Amygdala (tissue), 56 donors: Measurements from ENCODE around the gene PLA2G4F.

Experiments
- DNase-seq, 56 donors: peaks; one replicate each; lab custom pipeline; 2025; lab: John Stamatoyannopoulos, UW

PLA2G4F gene

DNA sequence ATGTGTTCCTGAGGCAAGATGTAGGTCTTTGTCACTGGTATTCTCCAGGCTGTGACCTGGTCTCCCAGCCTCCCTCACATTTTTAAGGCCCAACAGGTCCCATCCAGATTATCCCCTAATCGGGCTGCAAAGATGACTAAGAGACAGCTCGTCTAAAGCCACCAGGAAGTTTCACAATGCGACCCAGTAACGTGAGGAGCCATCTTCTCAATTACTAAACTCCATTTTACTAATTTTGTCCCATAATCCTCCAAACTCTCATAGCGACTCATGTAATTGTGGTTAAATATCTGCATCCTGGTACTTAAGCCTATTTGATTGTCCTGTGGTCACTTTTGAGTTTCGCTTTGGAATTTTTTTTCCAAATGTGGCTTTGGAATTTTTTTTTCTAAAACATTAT lies 8.7 kb upstream of the PLA2G4F start:
- DNase-seq = no peak

DNA sequence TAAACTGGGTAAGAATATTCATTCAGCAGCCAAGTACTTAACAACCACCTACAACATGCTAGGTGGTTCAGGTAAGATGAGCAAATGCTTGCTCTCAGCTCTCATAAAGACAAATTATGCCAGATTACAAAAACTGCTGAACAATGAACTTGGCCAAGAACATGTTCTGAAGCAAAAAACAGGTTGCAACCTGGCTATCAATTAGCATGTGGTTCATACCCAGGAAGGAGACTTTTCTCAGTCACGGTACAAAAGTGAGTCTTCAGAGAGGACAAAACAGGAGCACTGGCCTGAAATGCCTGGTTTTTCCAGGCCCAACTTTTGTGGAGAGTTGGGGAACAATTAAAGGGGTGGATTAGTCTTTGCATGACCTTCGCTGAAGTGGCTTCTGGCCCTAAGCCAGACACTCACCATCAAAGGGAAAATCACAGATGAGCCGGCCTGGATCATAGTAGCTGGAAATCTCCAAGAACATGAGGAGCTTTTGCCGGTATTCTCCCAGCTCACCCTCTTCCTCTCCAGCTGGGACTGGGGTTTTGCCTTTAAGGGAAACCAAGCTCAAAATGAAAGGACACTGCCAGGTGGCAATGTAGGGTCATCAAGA lies 7.6 kb upstream of the PLA2G4F start:
- DNase-seq = no peak

DNA sequence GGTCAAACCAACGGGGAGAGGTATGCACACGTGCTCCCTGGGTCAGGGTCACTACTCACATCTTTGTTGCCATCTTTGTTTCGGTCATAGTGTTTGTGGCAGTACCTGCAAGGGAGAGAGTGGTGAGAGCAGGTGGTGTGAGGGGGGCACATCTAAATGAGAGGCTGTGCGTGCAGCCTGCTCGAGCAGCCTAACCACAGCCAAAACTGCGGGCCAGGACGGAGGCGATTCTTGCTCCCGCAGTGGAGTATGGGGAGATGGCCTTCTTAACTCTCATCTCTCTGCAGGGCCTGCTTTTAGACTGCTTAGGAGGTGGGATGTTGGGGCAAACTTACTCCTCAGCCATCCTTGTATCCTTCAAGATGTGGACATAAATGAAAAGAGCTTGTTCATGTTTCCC lies 6.9 kb upstream of the PLA2G4F start:
- DNase-seq = no peak

DNA sequence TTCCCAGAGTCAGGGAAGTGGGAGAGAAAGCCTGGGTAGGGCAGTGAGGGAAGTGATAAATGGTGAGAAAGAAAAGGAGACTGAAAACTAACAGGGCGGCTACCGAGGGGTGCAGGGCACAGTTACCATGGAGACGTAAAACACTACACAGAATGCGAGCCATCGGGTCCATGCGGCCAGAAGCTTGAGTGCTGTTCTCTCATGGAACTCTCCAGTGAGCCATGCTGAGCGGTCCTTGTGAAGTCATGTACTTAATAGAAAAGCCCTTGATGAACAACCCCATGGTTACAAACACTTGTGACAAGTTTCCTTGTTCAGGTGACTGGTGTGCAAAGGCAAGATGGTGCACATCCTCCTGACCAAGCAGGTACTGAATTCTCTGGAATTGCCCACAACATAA lies 3.7 kb upstream of the PLA2G4F start:
- DNase-seq = no peak

DNA sequence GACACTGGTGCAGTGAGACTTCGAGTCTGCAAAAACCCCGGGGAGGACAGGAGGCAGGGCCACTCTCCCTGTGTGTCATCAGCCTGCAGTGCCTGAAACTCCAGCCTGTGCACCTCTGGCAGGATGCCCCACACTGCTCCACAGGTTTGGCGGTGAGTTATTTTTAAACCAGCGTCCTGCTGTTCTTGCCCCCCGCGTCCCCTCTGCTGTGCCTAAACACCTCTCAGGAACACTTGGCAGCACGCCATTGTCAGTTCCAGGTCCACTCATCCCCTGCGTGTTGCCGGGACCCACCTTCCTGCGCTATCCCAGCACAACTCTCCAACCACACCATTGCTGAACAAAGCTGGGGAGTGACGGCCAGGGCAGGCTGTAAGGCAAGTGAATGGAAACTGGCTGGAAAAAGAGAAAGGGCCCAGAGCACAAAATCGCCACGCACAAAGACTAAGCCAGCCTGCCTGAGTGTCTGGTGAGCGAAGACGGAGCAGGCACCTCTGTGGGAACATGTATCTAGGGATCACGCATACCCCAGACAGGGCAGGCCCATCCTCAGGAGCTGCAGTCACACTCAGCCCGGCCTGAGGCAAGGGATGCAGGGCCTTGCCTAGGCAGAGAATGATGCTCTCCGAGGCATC lies 3.1 kb upstream of the PLA2G4F start:
- DNase-seq = no peak

DNA sequence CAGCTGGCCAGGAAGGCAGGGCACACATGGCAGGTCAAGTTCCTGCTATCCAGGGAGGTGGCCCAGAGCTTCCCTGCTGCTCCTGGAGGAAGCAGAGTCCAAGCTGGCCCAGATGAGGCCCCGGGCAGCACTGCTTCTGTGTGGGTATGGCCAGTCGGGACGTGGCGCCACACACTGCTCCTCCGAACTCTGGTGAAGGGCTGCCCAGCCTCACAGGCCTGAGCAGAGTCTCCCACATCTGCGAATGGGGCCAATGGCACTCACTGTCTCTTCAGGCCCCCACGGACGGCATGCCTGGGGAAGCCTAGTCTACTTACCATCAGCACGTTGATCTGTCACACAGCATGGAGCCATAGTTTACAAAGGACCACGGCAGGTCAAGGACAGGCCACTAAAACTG lies 2.5 kb upstream of the PLA2G4F start:
- DNase-seq = no peak

DNA sequence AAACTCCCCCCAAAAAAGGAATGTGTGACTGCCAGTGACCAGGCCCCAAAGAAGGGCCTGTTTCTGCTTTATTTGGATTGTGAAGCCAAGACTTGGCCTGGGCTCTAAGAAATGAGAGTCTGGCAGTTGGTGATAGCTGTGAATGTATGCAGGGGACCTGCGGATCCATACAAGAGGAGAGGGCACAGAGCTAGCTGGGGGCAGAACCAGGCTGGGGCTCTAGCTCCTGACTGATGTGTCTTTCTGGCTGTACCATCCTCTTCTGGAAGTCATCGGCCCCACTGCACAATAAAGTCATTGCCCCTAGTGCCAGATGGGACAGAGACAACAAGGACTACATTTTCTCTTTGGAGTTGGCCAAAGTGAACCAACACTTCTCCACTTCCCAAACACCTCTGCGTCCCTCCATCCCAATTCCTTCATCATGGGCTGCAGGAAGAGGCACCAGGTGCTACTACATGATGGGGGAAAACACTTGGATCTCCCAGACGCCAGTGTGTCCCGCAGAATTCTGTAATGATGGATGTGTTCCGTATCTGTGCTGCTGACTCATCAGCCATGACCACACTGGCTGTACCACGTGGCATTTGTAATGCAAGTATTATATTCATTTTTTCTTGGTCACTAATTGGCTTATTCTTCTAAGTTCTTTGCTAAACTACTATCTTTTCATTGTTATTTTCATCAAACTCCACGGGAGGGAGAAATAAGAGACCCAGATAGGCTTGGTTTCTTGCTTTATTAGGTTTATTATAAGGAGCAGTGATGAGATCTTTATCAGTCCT lies 1.7 kb upstream of the PLA2G4F start:
- peak in 3 of 56 donors; percentile 11 to 37 (median 22) for DNase-seq

DNA sequence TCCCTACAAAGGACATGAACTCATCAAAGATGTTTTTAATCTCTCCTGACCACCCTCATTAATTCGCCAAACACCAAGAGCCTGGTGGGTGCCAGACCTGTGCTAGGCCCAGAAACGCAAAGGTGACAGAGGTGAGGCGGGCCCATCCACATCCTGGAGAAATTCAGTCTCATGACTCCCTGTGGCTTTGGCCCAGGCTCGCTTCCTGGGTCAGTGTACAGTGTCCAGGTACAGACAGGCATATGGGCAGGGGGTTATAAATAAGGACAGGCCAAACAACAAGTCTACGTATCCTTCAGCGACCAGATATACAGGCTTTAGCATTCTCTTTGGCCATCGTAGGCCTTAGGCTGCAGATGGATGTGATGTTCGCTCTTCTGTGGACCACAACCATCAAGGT lies 945 bp upstream of the PLA2G4F start:
- DNase-seq = no peak

DNA sequence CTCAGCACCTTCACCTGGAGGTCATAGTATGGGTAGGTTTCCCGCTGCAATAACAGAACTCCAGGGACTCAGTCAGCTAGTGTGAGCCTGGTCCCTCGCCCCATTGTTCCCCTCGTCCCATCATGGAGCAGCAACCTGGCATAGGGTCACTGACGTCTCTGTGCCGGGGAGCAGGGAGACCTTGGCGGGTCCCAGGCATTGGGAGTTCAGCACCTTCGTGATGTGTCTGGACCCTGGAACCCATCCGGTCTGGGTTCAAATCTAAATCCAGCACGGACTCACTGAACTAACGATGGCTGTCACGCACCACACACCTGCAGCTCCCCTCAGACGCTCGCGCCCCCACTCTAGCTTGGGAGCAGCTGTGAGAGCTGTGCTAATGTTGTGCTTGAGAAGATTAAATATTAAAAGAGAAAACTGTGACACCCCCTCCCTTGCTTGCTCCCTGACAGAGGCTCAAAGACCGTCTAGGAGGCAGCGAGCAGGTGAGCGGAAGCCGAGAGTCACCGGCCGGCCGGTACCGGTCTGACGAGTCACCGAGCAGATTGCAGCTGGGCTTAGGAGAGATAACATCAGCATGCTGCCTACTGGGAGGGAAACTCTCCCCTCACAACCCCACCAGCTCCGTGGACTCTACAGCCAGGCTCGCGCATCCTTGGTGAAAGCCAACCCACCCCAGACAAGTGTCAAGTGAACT lies 742 bp downstream of the PLA2G4F start:
- DNase-seq = no peak

DNA sequence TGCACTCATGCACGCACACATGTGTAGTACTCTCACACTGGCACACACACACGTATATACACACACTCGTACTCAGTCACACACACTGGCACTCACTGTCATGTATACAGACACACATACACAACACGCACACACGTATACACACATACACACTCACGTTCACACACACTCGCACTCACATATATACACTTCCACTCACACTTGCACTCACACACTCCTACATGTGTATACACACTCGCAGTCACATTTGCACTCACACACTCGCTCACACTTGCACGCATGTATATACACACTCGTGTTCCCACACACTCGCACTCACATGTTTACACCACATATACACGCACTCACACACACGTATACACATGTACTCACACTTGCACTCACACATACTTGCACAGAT lies 1.5 kb downstream of the PLA2G4F start:
- DNase-seq = no peak

DNA sequence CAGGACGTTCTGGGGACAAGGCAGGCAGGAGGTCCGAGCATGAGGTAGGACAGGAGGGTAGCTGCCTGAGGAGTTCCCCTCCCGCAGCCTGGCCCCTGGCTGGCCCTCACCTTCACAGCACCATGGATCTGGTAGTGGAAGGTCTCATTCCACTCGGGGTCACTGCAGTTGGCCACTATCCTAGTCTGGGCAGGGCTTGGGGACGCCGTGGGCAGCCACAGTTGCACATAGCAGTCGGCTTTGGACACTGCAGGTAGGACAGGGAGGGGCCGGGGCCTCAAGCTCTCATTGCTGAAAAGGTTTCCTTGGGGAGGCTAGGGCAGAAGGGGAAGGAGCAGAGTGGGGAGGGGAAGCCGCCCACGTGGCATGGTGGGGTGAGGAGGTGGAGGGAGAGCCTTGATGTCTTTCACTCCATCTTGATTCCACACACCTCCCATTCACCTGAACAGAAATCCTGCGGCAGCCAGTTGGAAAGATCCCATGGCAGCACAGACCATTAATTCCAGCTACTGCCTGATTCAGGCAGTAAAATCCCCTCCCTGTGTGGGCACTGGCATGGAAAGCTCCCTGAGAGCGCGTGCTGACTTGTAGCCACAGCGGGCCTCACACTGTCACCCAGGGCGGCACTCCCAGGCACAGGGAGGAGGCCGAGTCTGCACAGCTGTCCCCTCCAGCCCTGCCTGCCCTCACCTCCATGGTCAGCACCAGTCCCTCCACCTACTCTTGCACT lies 2.1 kb downstream of the PLA2G4F start:
- no peak for DNase-seq

DNA sequence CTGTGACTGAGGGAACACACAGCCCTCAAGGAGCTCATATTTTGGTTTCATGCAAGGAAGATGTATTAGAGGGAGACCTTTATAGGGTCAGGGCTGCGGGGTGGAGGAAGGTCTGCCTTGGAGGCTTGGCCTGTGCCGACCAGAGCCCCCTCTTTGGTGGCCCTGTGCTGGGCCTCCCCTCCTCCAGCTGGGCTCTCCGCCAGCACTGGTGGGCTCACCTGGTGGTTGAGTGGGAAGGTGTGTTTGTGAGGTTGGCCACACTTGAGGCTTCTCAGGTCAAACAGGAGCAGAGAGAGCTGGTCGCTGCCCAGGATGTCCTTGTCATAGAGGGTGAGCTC lies 2.6 kb downstream of the PLA2G4F start:
- DNase-seq = no peak

DNA sequence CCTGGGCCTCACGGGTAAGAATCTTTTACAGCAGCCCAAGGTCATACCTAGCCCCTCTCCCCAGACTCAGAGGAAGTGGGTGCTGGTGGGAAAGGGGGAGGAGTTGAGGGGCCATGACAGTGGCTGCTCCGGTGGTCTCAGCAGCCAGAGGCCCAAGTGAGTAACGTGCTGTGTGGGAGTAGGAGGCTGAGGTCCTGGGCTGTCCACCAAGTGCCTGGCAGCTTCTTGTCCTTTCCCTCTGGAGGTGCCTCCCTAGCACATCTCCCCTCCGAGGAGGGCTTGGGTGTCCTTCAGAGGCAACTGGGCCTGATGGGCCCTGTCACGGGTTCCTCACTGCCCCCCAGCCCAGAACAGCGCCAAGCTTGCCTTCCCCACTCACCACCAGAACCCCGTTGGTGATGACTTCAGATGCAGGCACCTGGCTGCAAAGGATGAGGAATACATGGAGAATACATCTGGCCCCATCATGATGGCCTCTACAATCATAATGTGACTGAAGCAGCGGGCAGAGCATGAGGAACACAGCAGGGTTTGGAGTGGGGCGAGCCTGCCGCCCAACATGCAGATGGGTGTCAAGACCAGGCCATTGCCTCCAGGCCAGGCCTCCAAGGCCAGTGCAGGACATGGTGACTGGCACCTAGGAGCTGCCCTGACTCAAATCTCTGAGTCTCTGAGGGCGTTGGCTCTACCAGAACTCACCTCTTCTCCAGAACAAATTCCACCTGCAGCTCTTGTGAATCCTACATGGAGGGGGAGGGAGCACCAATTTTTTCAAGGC lies 3.3 kb downstream of the PLA2G4F start:
- no peak for DNase-seq

DNA sequence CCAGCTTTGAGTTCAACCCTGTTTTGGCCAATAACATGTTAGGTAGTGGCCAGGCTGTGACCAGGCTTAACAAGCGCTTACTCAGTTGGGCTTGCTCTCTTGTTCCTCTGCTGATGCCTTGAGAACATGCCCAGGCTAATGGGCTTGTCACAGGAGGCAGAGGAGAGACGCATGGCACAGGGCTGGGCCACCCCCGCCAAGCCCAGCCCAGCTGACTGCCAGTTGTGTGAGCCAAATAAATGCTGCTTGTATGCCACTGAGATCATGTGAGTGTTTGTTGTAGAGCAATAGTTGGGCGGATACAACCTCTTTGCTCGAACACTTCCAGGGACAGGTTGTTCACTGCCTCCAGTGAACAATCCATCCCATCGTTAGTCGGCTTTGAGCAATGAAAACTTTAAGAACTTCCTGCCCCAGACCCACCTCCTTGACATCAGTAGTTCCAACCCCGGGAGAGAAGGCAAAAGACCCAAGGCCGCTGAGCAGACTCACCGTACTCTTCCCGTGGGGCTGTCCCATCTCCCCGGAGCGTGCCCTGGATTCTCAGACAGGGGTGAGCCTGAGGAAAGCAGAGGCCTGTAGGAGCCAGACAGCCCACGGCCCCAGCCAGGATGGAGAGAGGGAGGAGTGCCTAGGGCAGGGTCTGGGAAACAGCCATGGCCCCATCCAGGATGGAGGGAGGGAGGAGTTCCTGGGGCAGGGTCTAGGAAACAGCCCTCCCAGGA lies 4.1 kb downstream of the PLA2G4F start:
- peak in 12 of 56 donors; percentile 17 to 47 (median 36) for DNase-seq

DNA sequence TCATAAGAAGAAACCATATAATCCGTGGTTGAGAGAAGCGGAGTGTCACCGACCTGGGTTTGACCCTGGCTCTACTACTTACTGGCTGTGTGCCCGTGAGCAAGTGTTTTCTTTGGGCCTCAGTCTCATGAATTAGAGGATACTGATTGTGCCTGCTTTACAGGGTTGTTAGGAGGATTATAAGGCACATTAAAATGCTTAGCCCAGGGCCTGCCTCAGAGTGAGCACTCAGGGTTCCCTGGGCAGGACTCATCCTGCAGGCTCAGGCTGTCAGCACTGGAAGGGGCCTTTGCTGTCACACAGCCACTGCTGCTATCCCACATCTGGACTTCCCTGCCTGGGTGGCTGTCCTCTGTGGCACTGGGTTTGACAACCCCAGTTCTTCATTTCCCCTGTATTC lies 4.7 kb downstream of the PLA2G4F start:
- DNase-seq = peak in 1 of 56 donors; percentile 26

DNA sequence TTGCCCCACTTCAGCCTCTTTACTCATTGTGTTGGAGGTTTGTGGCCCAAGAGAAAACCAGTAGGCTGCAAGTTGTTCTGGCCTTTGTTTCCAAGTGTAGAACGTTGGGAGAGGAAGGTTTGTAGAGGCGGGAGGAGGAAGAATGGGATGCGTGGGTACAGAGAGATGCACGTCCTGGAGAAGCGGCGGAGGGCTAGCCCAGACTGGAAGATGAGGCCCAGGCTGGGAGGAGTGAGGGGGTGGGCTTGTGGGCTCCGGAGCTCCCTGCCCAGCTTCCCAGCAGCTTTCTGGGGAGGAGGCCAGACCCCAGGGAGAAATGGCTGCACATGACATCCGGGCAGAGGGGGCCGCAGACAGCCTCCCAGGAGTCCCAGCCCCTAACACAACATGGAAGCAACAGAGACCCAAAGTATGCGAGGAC lies 5.3 kb downstream of the PLA2G4F start:
- no peak for DNase-seq

DNA sequence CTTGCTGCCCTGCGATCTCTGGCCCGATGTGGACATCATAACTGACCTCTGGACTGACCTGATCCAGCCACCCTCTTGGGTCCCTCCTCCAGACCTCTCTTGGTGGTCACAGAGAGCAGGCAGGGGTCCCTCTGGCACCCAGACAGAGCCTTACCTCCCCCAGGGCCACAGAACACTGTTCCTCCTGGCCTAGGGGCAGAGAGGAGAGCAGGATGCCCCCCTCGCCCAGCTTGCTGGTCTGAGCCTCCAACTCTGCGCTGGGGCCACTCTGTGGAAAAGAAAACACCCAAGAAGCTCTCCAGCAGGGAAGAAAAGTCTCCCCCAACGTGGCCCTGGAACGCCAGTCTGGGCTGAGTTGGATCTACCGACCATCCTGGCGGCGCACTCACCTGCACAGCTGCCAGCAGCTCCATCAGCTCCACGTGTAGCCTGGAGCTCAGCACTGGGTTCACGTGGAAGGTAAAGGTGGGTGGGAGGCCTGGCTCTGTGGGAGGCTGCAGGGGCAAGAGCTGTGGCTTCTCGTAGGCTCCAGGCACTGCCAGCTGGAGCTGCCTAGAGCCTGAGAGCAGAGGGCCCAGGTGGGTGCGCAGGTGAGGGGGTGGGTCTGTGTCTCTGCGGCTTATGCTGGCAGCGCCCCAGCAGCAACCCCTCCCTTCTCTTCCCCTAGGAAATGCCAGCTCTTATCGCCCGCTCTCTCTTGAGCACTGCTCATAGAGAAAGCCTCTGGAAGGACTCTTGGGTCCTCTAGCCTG lies 6.0 kb downstream of the PLA2G4F start:
- no peak for DNase-seq

DNA sequence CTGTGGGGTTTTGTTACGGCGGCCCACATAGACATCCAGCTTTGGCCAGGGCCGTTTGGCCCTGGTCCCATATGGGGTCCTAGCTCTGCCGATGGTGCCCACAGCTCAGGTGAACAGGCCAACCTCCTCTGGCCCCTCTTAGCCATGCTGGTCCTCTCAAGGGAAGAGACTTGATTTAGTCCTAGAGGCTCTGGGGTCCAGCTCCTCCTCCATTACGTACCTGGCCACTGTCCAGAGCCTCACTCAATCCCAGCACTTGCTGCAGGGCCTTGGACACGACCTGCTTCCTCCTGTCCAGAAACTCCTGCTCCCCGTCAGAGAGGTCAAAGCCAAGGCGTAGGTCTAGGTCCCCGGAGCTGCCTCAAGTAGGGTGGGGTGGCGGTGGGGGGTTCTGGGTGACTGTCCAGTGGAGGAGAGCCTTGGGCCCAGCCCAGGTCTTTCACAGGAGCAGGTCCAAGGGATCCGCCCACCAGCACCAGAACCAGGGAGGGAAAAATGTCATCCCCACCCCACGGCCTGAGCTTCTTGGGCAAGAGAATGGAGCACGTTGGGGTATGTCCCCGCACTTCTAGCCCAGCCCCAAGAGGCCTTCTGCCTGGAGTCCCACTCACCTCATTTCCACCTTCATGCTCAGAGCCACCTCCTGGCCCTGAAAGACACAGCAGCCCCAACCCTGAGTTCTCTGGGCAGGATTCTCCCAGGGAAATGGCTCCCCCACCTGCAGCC lies 6.8 kb downstream of the PLA2G4F start:
- DNase-seq = no peak
